ENCODE results near the gene PTPRN2. TPM values are rescaled to one million over a fixed set of nuclear protein-coding genes. Genes with fewer than 3 reads are reported as not detected.

The PTPRN2 gene
- polyA plus RNA-seq, 1 of the 3 experiments (the other 2 are of a cell fraction), result 4.0 TPM

DNA sequence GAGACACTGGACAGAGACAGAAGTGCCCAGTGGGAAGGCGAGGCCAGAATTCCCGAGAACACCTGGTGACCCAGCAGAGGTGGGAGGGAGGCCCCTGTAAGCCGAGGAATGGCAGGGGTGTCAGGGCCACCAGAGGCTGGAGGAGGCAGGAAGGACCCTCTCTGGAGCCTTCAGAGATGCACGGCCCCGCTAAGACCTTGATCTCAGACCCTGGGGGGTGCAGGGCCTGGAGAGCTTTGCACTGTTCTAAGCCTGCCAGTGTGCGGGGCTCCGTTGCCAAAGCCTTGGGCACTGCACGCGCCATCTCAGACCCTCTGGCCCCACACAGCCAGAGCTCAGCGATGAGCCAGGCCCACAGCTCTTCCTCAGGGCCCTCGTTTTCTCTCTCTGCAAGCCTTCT lies 557.1 kb downstream of the PTPRN2 start:
- Histone ChIP-seq H2AFZ (ENCODE audit: low read depth) (no peak overlapping the region), H3F3A (replicated peaks; ENCODE audit: insufficient read depth) (no peaks in the 10 kb centered on the region), H3K9me3 (peaks cover 11% of the 10 kb centered on the region; the same call in 1 of the 2 replicates), H4K20me1 (ENCODE audit: insufficient read depth) (no peaks in the 10 kb centered on the region), H3K27me3 (ENCODE audit: insufficient read depth) (no peaks in the 10 kb centered on the region), H3K36me3 (replicated peaks in 1 of 2; ENCODE audit: control insufficient read depth in 1 of 2, insufficient read depth in 2 of 2, low read length in 1 of 2) (no peaks in the 10 kb centered on the region), H3K9ac (no peak overlapping the region), H3K4me1 (ENCODE audit: control insufficient read depth in 1 of 2, insufficient read depth in 2 of 2, low read depth in 1 of 2, low read length in 1 of 2) (peaks cover 0 to 44% of the 10 kb centered on the region in 2 experiments; a peak in 2 of 4 replicates), H3K4me2 (no peak overlapping the region), H3K79me2 (ENCODE audit: insufficient read depth) (no peaks in the 10 kb centered on the region), H3K27ac (ENCODE audit: low read depth in 2 of 2, low read length in 1 of 2) (peak overlapping the region in 1 of 2 experiments; percentile 55; a peak in 1 of 4 replicates), H3K4me3 (ENCODE audit: low read depth in 2 of 2, low read length in 1 of 2) (no peak overlapping the region), H3K9me2 (no peaks in the 10 kb centered on the region)
- CTCF ChIA-PET, result interaction anchor here (1.3 to 1.6 kb wide), 3 partner anchors 14 to 324 kb away, joined by 3 to 8 read pairs (median 4); no protein-coding TSS in a partner anchor
- no peak for TF ChIP-seq TEAD4 (IDR thresholded peaks at IDR 0.05; ENCODE audit: borderline replicate concordance, insufficient read depth)
- no peak for TF ChIP-seq RXRA (IDR thresholded peaks at IDR 0.05; ENCODE audit: borderline replicate concordance, low read depth)
- TF ChIP-seq, protein P1, sequence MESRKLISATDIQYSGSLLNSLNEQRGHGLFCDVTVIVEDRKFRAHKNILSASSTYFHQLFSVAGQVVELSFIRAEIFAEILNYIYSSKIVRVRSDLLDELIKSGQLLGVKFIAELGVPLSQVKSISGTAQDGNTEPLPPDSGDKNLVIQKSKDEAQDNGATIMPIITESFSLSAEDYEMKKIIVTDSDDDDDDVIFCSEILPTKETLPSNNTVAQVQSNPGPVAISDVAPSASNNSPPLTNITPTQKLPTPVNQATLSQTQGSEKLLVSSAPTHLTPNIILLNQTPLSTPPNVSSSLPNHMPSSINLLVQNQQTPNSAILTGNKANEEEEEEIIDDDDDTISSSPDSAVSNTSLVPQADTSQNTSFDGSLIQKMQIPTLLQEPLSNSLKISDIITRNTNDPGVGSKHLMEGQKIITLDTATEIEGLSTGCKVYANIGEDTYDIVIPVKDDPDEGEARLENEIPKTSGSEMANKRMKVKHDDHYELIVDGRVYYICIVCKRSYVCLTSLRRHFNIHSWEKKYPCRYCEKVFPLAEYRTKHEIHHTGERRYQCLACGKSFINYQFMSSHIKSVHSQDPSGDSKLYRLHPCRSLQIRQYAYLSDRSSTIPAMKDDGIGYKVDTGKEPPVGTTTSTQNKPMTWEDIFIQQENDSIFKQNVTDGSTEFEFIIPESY (IDR thresholded peaks at IDR 0.05; ENCODE audit: borderline replicate concordance, low read depth), result no peak
- TF ChIP-seq, protein P2, sequence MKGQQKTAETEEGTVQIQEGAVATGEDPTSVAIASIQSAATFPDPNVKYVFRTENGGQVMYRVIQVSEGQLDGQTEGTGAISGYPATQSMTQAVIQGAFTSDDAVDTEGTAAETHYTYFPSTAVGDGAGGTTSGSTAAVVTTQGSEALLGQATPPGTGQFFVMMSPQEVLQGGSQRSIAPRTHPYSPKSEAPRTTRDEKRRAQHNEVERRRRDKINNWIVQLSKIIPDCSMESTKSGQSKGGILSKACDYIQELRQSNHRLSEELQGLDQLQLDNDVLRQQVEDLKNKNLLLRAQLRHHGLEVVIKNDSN (IDR thresholded peaks at IDR 0.05; ENCODE audit: borderline replicate concordance, low read depth), result no peak
- TF ChIP-seq, protein P3, sequence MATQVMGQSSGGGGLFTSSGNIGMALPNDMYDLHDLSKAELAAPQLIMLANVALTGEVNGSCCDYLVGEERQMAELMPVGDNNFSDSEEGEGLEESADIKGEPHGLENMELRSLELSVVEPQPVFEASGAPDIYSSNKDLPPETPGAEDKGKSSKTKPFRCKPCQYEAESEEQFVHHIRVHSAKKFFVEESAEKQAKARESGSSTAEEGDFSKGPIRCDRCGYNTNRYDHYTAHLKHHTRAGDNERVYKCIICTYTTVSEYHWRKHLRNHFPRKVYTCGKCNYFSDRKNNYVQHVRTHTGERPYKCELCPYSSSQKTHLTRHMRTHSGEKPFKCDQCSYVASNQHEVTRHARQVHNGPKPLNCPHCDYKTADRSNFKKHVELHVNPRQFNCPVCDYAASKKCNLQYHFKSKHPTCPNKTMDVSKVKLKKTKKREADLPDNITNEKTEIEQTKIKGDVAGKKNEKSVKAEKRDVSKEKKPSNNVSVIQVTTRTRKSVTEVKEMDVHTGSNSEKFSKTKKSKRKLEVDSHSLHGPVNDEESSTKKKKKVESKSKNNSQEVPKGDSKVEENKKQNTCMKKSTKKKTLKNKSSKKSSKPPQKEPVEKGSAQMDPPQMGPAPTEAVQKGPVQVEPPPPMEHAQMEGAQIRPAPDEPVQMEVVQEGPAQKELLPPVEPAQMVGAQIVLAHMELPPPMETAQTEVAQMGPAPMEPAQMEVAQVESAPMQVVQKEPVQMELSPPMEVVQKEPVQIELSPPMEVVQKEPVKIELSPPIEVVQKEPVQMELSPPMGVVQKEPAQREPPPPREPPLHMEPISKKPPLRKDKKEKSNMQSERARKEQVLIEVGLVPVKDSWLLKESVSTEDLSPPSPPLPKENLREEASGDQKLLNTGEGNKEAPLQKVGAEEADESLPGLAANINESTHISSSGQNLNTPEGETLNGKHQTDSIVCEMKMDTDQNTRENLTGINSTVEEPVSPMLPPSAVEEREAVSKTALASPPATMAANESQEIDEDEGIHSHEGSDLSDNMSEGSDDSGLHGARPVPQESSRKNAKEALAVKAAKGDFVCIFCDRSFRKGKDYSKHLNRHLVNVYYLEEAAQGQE (IDR thresholded peaks at IDR 0.05; ENCODE audit: low read depth, low read length), result no peak
- TF ChIP-seq FOSL2 (IDR thresholded peaks at IDR 0.05; ENCODE audit: borderline replicate concordance, low read depth), result no peak
- TF ChIP-seq POLR2AphosphoS5 (IDR thresholded peaks at IDR 0.05; ENCODE audit: low read depth, low read length), result no peak
- TF ChIP-seq EZH2phosphoT487 (IDR thresholded peaks at IDR 0.05; ENCODE audit: borderline replicate concordance, low read depth), result no peak
- TF ChIP-seq RFX5 (IDR thresholded peaks at IDR 0.05; ENCODE audit: low read length), result no peak
- no peak for TF ChIP-seq GABPA (IDR thresholded peaks at IDR 0.05; ENCODE audit: low read depth)
- no peak for TF ChIP-seq TCF12 (IDR thresholded peaks at IDR 0.05)
- no peak for TF ChIP-seq YY1 (IDR thresholded peaks at IDR 0.05; ENCODE audit: low read depth)
- DNase-seq, result no peak
- WGBS (ENCODE audit: low lambda C conversion rate), result 47% methylated on average over 10 of the region's 11 CpGs
- POLR2A ChIA-PET, result no interaction called here
